GM18858 (cell line): ENCODE data around the gene TRIM64.
"Not testable (repeated sequence)": the region's sequence is repeated elsewhere in the genome, so short reads cannot be mapped to it uniquely, and the experiment has no call there.

Source experiments
- ATAC-seq: cut with Tn5 transposase; IDR thresholded peaks from one replicate; pipeline ENCODE4 v1.9.1; 2021; ENCODE audit not compliant: unreplicated experiment

TRIM64 gene

GRCh38 chr11:89965737-89966136, at the start of gene TRIM64:
Gene TRIM64 (plus strand): TSS chr11:89966037. CDS start chr11:89968504, 2,467 bp downstream.
- ATAC-seq, result not testable (repeated sequence)

GRCh38 chr11:89922195-89922660, 43.6 kb upstream of the TRIM64 start, which contains the start of gene TRIM49D1:
Gene TRIM49D1 (minus strand): TSS chr11:89922245. CDS start chr11:89917710, 4,535 bp downstream.
- ATAC-seq, result no peak

- ATAC-seq, result not testable (repeated sequence)
These were observed 42.1 kb upstream of the TRIM64 start, which contains the start of gene TRIM49D2 for GRCh38 chr11:89923764-89924163. Gene TRIM49D2 (plus strand): TSS chr11:89924064. CDS start chr11:89926762, 2,698 bp downstream.

- not testable (repeated sequence) for ATAC-seq
These were observed 5.0 kb upstream of the TRIM64 start for GRCh38 chr11:89960833-89961232.
